ENCODE measurements around the gene ASTN1.

The ASTN1 gene

DNA sequence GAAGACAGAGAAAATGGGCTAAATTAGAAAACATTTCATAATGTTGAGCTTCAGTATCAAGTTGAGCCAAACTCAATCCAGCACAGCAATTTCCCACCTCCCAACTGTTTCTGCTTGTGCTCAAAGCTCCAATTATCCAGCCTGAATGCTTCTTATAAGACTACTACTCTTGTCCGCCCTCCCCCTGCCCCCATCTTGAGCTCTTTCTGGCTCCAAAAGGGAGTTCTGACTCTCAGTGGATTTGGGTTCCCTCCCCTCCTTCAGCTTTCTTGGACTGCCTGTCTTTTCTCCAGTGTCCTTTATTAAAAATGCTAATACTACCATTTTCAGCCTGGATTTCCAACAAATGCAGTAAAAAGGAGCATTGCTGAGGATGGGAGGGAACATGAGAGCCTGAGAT, 174.8 kb downstream of the ASTN1 start:
- no peak overlapping the region for H2AFZ ChIP-seq (ENCODE audit: low read length)
- no peaks in the 10 kb centered on the region for H4K20me1 ChIP-seq (ENCODE audit: insufficient read depth, low read length, poor library complexity, severe bottlenecking)
- H3K36me3 ChIP-seq (ENCODE audit: insufficient read depth, low read length), result no peaks in the 10 kb centered on the region
- no peaks in the 10 kb centered on the region for H3K9me2 ChIP-seq (replicated peaks; ENCODE audit: low read depth, low read length)
- H3K9ac ChIP-seq (ENCODE audit: low read depth, low read length, poor library complexity, severe bottlenecking), result no peak overlapping the region
- no peaks in the 10 kb centered on the region for H3K79me2 ChIP-seq (ENCODE audit: insufficient read depth, low read length)
- H3K9me3 ChIP-seq (ENCODE audit: insufficient read depth, low read depth, low read length), result no peaks in the 10 kb centered on the region
- H3K4me3 ChIP-seq (ENCODE audit: low read length, poor library complexity, severe bottlenecking), result no peak overlapping the region
- no peak for TF ChIP-seq EZH2phosphoT487 (IDR thresholded peaks at IDR 0.05; ENCODE audit: borderline replicate concordance)
- TF ChIP-seq, protein P1, sequence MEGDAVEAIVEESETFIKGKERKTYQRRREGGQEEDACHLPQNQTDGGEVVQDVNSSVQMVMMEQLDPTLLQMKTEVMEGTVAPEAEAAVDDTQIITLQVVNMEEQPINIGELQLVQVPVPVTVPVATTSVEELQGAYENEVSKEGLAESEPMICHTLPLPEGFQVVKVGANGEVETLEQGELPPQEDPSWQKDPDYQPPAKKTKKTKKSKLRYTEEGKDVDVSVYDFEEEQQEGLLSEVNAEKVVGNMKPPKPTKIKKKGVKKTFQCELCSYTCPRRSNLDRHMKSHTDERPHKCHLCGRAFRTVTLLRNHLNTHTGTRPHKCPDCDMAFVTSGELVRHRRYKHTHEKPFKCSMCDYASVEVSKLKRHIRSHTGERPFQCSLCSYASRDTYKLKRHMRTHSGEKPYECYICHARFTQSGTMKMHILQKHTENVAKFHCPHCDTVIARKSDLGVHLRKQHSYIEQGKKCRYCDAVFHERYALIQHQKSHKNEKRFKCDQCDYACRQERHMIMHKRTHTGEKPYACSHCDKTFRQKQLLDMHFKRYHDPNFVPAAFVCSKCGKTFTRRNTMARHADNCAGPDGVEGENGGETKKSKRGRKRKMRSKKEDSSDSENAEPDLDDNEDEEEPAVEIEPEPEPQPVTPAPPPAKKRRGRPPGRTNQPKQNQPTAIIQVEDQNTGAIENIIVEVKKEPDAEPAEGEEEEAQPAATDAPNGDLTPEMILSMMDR (conservative IDR thresholded peaks at IDR 0.05; ENCODE audit: low read length), result no peak
- H3K27me3 ChIP-seq (ENCODE audit: insufficient read depth, low read length, poor library complexity, severe bottlenecking), result no peaks in the 10 kb centered on the region
- H3K4me1 ChIP-seq (ENCODE audit: insufficient read depth, low read length, poor library complexity, severe bottlenecking), result no peaks in the 10 kb centered on the region
- no peaks in the 10 kb centered on the region for H3F3A ChIP-seq (ENCODE audit: low read depth)
- H3K4me2 ChIP-seq (ENCODE audit: low read depth, low read length, poor library complexity, severe bottlenecking), result no peak overlapping the region

- Histone ChIP-seq H3K79me2 (ENCODE audit: insufficient read depth, low read length) (no peaks in the 10 kb centered on the region), H3K4me2 (ENCODE audit: low read depth, low read length, poor library complexity, severe bottlenecking) (no peak overlapping the region), H3K36me3 (ENCODE audit: insufficient read depth, low read length) (no peaks in the 10 kb centered on the region), H3K4me1 (ENCODE audit: insufficient read depth, low read length, poor library complexity, severe bottlenecking) (no peaks in the 10 kb centered on the region), H4K20me1 (ENCODE audit: insufficient read depth, low read length, poor library complexity, severe bottlenecking) (no peaks in the 10 kb centered on the region), H3K27me3 (ENCODE audit: insufficient read depth, low read length, poor library complexity, severe bottlenecking) (no peaks in the 10 kb centered on the region), H3K4me3 (ENCODE audit: low read length, poor library complexity, severe bottlenecking) (no peak overlapping the region), H3F3A (ENCODE audit: low read depth) (no peaks in the 10 kb centered on the region), H3K9me3 (ENCODE audit: insufficient read depth, low read depth, low read length) (no peaks in the 10 kb centered on the region), H2AFZ (ENCODE audit: low read length) (no peak overlapping the region), H3K9ac (ENCODE audit: low read depth, low read length, poor library complexity, severe bottlenecking) (no peak overlapping the region), H3K9me2 (replicated peaks; ENCODE audit: low read depth, low read length) (no peaks in the 10 kb centered on the region)
- TF ChIP-seq EZH2phosphoT487 (IDR thresholded peaks at IDR 0.05; ENCODE audit: borderline replicate concordance), result no peak
- TF ChIP-seq, protein P1 (conservative IDR thresholded peaks at IDR 0.05; ENCODE audit: low read length), result no peak
These were observed 175.5 kb downstream of the ASTN1 start for GRCh38 chr1:176989023-176989422.

DNA sequence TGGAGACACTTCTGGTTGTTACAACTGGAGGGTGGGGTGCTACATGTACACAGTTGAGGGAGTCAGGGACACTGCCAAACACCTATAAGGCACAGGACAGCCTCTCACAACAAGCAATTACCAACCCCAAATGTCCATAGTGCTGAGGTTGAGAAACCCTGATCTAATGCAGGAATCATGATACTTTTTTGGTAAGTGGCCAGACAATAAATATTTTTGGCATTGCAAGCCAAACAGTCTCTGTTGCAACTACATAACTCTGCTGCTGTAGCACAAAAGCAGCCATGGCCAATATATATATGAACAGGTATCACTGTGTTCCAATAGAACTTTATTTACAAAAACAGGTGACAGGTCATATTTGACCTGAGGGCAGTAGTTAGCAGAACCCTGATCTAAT, 177.5 kb downstream of the ASTN1 start:
- no peaks in the 10 kb centered on the region for H3K9me2 ChIP-seq (replicated peaks; ENCODE audit: low read depth, low read length)
- no peaks in the 10 kb centered on the region for H3K36me3 ChIP-seq (ENCODE audit: insufficient read depth, low read length)
- TF ChIP-seq, protein P1 (conservative IDR thresholded peaks at IDR 0.05; ENCODE audit: low read length), result no peak
- TF ChIP-seq EZH2phosphoT487 (IDR thresholded peaks at IDR 0.05; ENCODE audit: borderline replicate concordance), result no peak
- no peaks in the 10 kb centered on the region for H3K27me3 ChIP-seq (ENCODE audit: insufficient read depth, low read length, poor library complexity, severe bottlenecking)
- no peak overlapping the region for H3K4me2 ChIP-seq (ENCODE audit: low read depth, low read length, poor library complexity, severe bottlenecking)
- no peaks in the 10 kb centered on the region for H3K4me1 ChIP-seq (ENCODE audit: insufficient read depth, low read length, poor library complexity, severe bottlenecking)
- no peak overlapping the region for H2AFZ ChIP-seq (ENCODE audit: low read length)
- no peaks in the 10 kb centered on the region for H4K20me1 ChIP-seq (ENCODE audit: insufficient read depth, low read length, poor library complexity, severe bottlenecking)
- no peak overlapping the region for H3K9ac ChIP-seq (ENCODE audit: low read depth, low read length, poor library complexity, severe bottlenecking)
- no peaks in the 10 kb centered on the region for H3F3A ChIP-seq (ENCODE audit: low read depth)
- H3K9me3 ChIP-seq (ENCODE audit: insufficient read depth, low read depth, low read length), result no peaks in the 10 kb centered on the region
- H3K79me2 ChIP-seq (ENCODE audit: insufficient read depth, low read length), result no peaks in the 10 kb centered on the region
- H3K4me3 ChIP-seq (ENCODE audit: low read length, poor library complexity, severe bottlenecking), result no peak overlapping the region

All from Loucy (cell line).